ENCODE measurements around the gene TUT1.
A peak's percentile ranks its signal among the peaks of the same experiment; 100 is the strongest.
"Not testable (repeated sequence)": the region's sequence is repeated elsewhere in the genome, so short reads cannot be mapped to it uniquely, and the experiment has no call there.

The TUT1 gene

GRCh38 chr11:62553080-62553838 lies 38.1 kb downstream of the TUT1 start:
- H3K4me3 Mint-ChIP-seq: peak overlapping the region; percentile 45
- DNase-seq: peak; percentile 47

DNA sequence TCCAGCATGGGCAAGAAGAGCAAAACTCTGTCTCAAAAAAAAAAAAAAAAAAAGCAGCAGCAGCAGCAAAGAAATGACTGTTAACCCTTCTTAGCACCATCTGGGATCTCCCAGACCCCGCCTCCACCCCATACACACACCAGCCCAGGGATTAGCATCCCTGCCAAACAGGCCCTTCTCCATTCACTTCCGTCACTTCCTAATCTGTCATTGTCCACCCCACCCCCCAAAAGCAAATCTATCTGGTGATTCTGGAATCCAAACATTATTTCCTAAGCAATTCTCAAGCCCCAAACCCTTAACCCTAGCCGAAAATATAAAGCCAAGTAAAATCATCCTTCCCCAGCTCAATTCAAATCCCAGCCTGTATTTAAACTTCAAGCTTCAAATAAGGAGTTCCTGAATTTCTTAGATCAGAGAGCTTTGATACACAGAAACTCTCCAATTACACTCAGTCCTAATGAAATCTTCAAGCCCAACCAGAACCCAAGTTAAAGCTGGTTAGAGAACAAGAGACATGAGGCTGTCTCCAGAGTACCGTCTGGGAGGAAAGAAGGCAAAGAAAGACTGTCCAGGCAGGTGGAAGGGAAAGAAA lies 38.7 kb downstream of the TUT1 start:
- Mint-ChIP-seq H3K4me3 (peak overlapping the region; percentile 37), H3K9me3 (no peaks in the 10 kb centered on the region), H3K27ac (peak overlapping the region; percentile 95), H3K27me3 (ENCODE audit: low read depth, poor library complexity) (peaks cover 29% of the 10 kb centered on the region), H3K4me1 (peaks cover 89% of the 10 kb centered on the region), H3K36me3 (ENCODE audit: low read depth) (peaks cover 9% of the 10 kb centered on the region)
- TF ChIP-seq CTCF (IDR thresholded peaks at IDR 0.05): no peak
- no peak for DNase-seq

More at GRCh38 chr11:62553080-62553838, 38.1 kb downstream of the TUT1 start:
- Mint-ChIP-seq H3K9me3 (no peaks in the 10 kb centered on the region), H3K27ac (peak overlapping the region; percentile 95), H3K27me3 (ENCODE audit: low read depth, poor library complexity) (peaks cover 23% of the 10 kb centered on the region), H3K4me1 (peaks cover 82% of the 10 kb centered on the region), H3K36me3 (ENCODE audit: low read depth) (peaks cover 9% of the 10 kb centered on the region)
- no peak for TF ChIP-seq CTCF (IDR thresholded peaks at IDR 0.05)

- DNase-seq; H3K9me3 Mint-ChIP-seq; H3K4me3 Mint-ChIP-seq; H3K27ac Mint-ChIP-seq; H3K36me3 Mint-ChIP-seq (ENCODE audit: low read depth): not testable (repeated sequence)
- Mint-ChIP-seq H3K4me1 (peaks cover 75% of the 10 kb centered on the region), H3K27me3 (ENCODE audit: low read depth, poor library complexity) (peaks cover 33% of the 10 kb centered on the region)
Measured at GRCh38 chr11:62550478-62550877, 40.8 kb downstream of the TUT1 start.

GRCh38 chr11:62548545-62549335 lies 42.6 kb downstream of the TUT1 start:
- Mint-ChIP-seq H3K9me3 (no peaks in the 10 kb centered on the region), H3K4me3 (no peak overlapping the region), H3K4me1 (peaks cover 69% of the 10 kb centered on the region), H3K36me3 (ENCODE audit: low read depth) (no peaks in the 10 kb centered on the region), H3K27me3 (ENCODE audit: low read depth, poor library complexity) (peaks cover 50% of the 10 kb centered on the region), H3K27ac (no peak overlapping the region)
- no peak for TF ChIP-seq CTCF (IDR thresholded peaks at IDR 0.05)
- no peak for DNase-seq

GRCh38 chr11:62547691-62548281 lies 43.5 kb downstream of the TUT1 start:
- H3K9me3 Mint-ChIP-seq: no peaks in the 10 kb centered on the region
- H3K4me3 Mint-ChIP-seq: peak overlapping the region; percentile 81
- peaks cover 69% of the 10 kb centered on the region for H3K4me1 Mint-ChIP-seq
- H3K36me3 Mint-ChIP-seq (ENCODE audit: low read depth): no peaks in the 10 kb centered on the region
- DNase-seq: no peak
- H3K27ac Mint-ChIP-seq: no peak overlapping the region
- peaks cover 60% of the 10 kb centered on the region for H3K27me3 Mint-ChIP-seq (ENCODE audit: low read depth, poor library complexity)
- no peak for TF ChIP-seq CTCF (IDR thresholded peaks at IDR 0.05)
